ENCODE results near the gene KRT73.

DNA sequence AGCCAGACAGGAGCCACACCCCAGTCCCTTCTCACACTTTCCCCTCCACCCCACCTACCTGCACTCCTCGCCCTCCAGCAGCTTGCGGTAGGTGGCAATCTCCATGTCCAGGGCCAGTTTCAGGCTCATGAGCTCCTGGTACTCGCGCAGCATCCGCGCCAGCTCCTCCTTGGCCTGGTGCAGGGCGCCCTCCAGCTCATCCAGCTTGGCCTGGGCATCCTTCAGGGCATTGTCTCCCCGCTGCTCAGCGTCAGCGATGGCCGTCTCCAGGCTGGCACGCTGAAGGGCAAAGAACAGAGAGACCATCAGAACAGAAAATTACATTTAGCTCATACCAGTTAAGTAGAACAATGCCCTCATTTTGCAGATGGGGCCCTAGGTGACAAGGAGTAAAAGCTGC lies 50.2 kb downstream of the KRT73 start:
- TF ChIP-seq, protein P1, sequence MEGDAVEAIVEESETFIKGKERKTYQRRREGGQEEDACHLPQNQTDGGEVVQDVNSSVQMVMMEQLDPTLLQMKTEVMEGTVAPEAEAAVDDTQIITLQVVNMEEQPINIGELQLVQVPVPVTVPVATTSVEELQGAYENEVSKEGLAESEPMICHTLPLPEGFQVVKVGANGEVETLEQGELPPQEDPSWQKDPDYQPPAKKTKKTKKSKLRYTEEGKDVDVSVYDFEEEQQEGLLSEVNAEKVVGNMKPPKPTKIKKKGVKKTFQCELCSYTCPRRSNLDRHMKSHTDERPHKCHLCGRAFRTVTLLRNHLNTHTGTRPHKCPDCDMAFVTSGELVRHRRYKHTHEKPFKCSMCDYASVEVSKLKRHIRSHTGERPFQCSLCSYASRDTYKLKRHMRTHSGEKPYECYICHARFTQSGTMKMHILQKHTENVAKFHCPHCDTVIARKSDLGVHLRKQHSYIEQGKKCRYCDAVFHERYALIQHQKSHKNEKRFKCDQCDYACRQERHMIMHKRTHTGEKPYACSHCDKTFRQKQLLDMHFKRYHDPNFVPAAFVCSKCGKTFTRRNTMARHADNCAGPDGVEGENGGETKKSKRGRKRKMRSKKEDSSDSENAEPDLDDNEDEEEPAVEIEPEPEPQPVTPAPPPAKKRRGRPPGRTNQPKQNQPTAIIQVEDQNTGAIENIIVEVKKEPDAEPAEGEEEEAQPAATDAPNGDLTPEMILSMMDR (IDR thresholded peaks at IDR 0.05; ENCODE audit: control extremely low read depth in 1 of 3, insufficient read depth in 1 of 3, low read depth in 1 of 3, low read length in 3 of 3) = no peak
- TF ChIP-seq TBP (IDR thresholded peaks at IDR 0.05; ENCODE audit: low read depth, low read length) = no peak
- TF ChIP-seq EZH2 (IDR thresholded peaks at IDR 0.05; ENCODE audit: low read depth, low read length, severe bottlenecking) = no peak
- TF ChIP-seq MAFK (IDR thresholded peaks at IDR 0.05; ENCODE audit: low read depth, low read length) = no peak
- TF ChIP-seq, protein P2, sequence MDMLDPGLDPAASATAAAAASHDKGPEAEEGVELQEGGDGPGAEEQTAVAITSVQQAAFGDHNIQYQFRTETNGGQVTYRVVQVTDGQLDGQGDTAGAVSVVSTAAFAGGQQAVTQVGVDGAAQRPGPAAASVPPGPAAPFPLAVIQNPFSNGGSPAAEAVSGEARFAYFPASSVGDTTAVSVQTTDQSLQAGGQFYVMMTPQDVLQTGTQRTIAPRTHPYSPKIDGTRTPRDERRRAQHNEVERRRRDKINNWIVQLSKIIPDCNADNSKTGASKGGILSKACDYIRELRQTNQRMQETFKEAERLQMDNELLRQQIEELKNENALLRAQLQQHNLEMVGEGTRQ (IDR thresholded peaks at IDR 0.05; ENCODE audit: low read length) = no peak
- no peak for TF ChIP-seq POLR2A (IDR thresholded peaks at IDR 0.05; ENCODE audit: control extremely low read depth in 1 of 2, low read depth in 2 of 2, low read length in 2 of 2)
- no peak for TF ChIP-seq BACH1 (IDR thresholded peaks at IDR 0.05; ENCODE audit: low read length)
- TF ChIP-seq POLR2AphosphoS5 (IDR thresholded peaks at IDR 0.05; ENCODE audit: low read depth, low read length) = no peak
- TF ChIP-seq RNF2 (IDR thresholded peaks at IDR 0.05; ENCODE audit: borderline replicate concordance, low read depth, low read length, missing control alignments, poor library complexity, severe bottlenecking) = no peak

Data from H1 (cell line).